GM12878 (cell line): ENCODE data around the gene HYPK. TPM values are rescaled to one million over a fixed set of nuclear protein-coding genes. Genes with fewer than 3 reads are reported as not detected.

Experiments used
- ATAC-seq: fragments of 200-7000 bp; cut with Tn5 transposase; 3 replicates; pipeline ENCODE4 v1.9.1; 2020; ENCODE audit warnings: mild to moderate bottlenecking, moderate library complexity
- BruUV-seq: library from RNA; stranded (reverse); fragments of 400-500 nt; replicated peaks from 2 replicates; lab custom pipeline; 2021; lab: Mats Ljungman, UMichigan
- CTCF ChIA-PET: fragments of 300-600 bp; sonication (Branson Sonifier 250); formaldehyde crosslinking; extraction: SDS; loops from one replicate; lab custom pipeline; 2021; ENCODE audit warnings: inconsistent platforms; lab: Yijun Ruan, JAX
- POLR2A ChIA-PET: fragments of 350-600 bp; formaldehyde crosslinking; extraction: SDS; loops from one replicate; lab custom pipeline; 2021; ENCODE audit warnings: inconsistent platforms; lab: Charles Lee
- RAD21 ChIA-PET: fragments of 300-600 bp; sonication (Branson Sonifier 250); formaldehyde crosslinking; loops from one replicate; lab custom pipeline; 2023; ENCODE audit warnings: antibody characterized with exemption; ENCODE audit not compliant: unreplicated experiment; lab: Charles Lee
- SMC1A ChIA-PET: fragments of 300-600 bp; sonication (Branson Sonifier 250); formaldehyde crosslinking; loops from one replicate; lab custom pipeline; 2023; ENCODE audit not compliant: unreplicated experiment, uncharacterized antibody; lab: Charles Lee
- DNase-seq: peaks from one replicate; pipeline ENCODE4 v3.0.0-alpha.2; 2011; ENCODE audit warnings: low read depth, low spot score
- FAIRE-seq: peaks from 3 replicates; lab custom pipeline; 2011; peaks lifted over from hg19 to GRCh38; lab: Jason Lieb, UNC
- H2AFZ ChIP-seq: 2 replicates; pipeline ENCODE4 v1.6.0; 2011; ENCODE audit warnings: low read depth, low read length, control low read depth; ENCODE audit not compliant: control insufficient read depth
- H3K27ac ChIP-seq: 2 replicates; pipeline ENCODE4 v1.5.1; 2011; ENCODE audit warnings: control low read depth; ENCODE audit not compliant: control insufficient read depth, insufficient read depth
- H3K27me3 ChIP-seq, 2 experiments: replicated peaks in 1 of 2; 2 replicates each; pipeline versions ENCODE4 v1.6.0 to v1.6.1; 2011; ENCODE audit warnings: low read length in 1 of 2; ENCODE audit not compliant: control insufficient read depth in 2 of 2, insufficient read depth in 2 of 2
- H3K36me3 ChIP-seq, 2 experiments: 2 replicates each; pipeline ENCODE4 v1.5.1; 2011; ENCODE audit warnings: low read length in 1 of 2; ENCODE audit not compliant: control insufficient read depth in 2 of 2, insufficient read depth in 2 of 2
- H3K4me1 ChIP-seq: 2 replicates; pipeline ENCODE4 v1.6.1; 2011; ENCODE audit warnings: mild to moderate bottlenecking, low read length, moderate library complexity, mixed read lengths; ENCODE audit not compliant: control insufficient read depth, insufficient read depth
- H3K4me2 ChIP-seq: 2 replicates; pipeline ENCODE4 v1.6.0; 2011; ENCODE audit warnings: control low read depth; ENCODE audit not compliant: control insufficient read depth, insufficient read depth
- H3K4me3 ChIP-seq: fragments of 200-600 bp; sonication (generic); 2 replicates; pipeline ENCODE4 v1.5.1; 2016
- H3K79me2 ChIP-seq: 2 replicates; pipeline ENCODE4 v1.6.0; 2011; ENCODE audit warnings: low read length; ENCODE audit not compliant: control insufficient read depth, insufficient read depth
- H3K9ac ChIP-seq: 2 replicates; pipeline ENCODE4 v1.8.0; 2011; ENCODE audit warnings: low read length, control low read depth, mixed read lengths; ENCODE audit not compliant: control insufficient read depth, insufficient read depth
- H3K9me3 ChIP-seq: replicated peaks from 3 replicates; pipeline ENCODE4 v1.5.1; 2011; ENCODE audit warnings: mild to moderate bottlenecking, low read length; ENCODE audit not compliant: control insufficient read depth, insufficient read depth
- H4K20me1 ChIP-seq: 2 replicates; pipeline ENCODE4 v1.6.0; 2011; ENCODE audit not compliant: control insufficient read depth, insufficient read depth
- BCL11A ChIP-seq: IDR thresholded peaks from 2 replicates; pipeline ENCODE4 v1.6.1; 2011; ENCODE audit warnings: low read depth, low read length
- CBX5 ChIP-seq: sonication (generic); IDR thresholded peaks from 2 replicates; pipeline ENCODE4 v1.6.1; 2016; ENCODE audit warnings: low read depth, moderate library complexity, mild to moderate bottlenecking, inconsistent platforms
- CEBPB ChIP-seq, 2 experiments: fragments of 150-350 bp in 1 of 2; IDR thresholded peaks; 2 replicates each; pipeline ENCODE4 v1.6.1; 2012 to 2014; ENCODE audit warnings: low read depth in 2 of 2, low read length in 2 of 2, borderline replicate concordance in 1 of 2, inconsistent platforms in 1 of 2
- CHD4 ChIP-seq: fragments of 200-600 bp; sonication (generic); IDR thresholded peaks from 2 replicates; pipeline ENCODE4 v1.6.1; 2016; ENCODE audit warnings: mild to moderate bottlenecking
- DPF2 ChIP-seq: fragments of 450-650 bp; IDR thresholded peaks from 2 replicates; pipeline ENCODE4 v1.6.1; 2017; ENCODE audit warnings: mild to moderate bottlenecking
- EGR1 ChIP-seq, 2 experiments: IDR thresholded peaks; 1 replicate in 1 of 2; 2 replicates in 1 of 2; pipeline ENCODE4 v1.6.1; 2011 to 2012; ENCODE audit warnings: low read depth in 2 of 2, low read length in 2 of 2, borderline replicate concordance in 1 of 2, mild to moderate bottlenecking in 1 of 2, moderate library complexity in 1 of 2
- EZH2 ChIP-seq: IDR thresholded peaks from 2 replicates; pipeline ENCODE4 v1.6.1; 2012; ENCODE audit warnings: low read depth, mild to moderate bottlenecking, control low read depth, inconsistent platforms, low read length, borderline replicate concordance; ENCODE audit not compliant: control insufficient read depth
- GATAD2B ChIP-seq: fragments of 450-650 bp; conservative IDR thresholded peaks from 2 replicates; pipeline ENCODE4 v1.6.1; 2017; ENCODE audit warnings: low read depth, mild to moderate bottlenecking, moderate library complexity
- HCFC1 ChIP-seq: fragments of 150-350 bp; IDR thresholded peaks from 2 replicates; pipeline ENCODE4 v1.6.1; 2014; ENCODE audit warnings: low read length
- KDM1A ChIP-seq: fragments of 200-600 bp; sonication (generic); IDR thresholded peaks from 2 replicates; pipeline ENCODE4 v1.6.1; 2016; ENCODE audit warnings: borderline replicate concordance
- MTA2 ChIP-seq: fragments of 450-650 bp; IDR thresholded peaks from 2 replicates; pipeline ENCODE4 v1.6.1; 2016; ENCODE audit warnings: low read depth, mild to moderate bottlenecking, moderate library complexity
- POU2F2 ChIP-seq: IDR thresholded peaks from 3 replicates; pipeline ENCODE4 v1.6.1; 2011; ENCODE audit warnings: low read depth, mild to moderate bottlenecking, low read length, borderline replicate concordance
- RELA ChIP-seq: fragments of 450-650 bp; IDR thresholded peaks from 2 replicates; pipeline ENCODE4 v1.8.0; 2014; ENCODE audit warnings: borderline replicate concordance; ENCODE audit not compliant: partially characterized antibody
- RUNX3 ChIP-seq: IDR thresholded peaks from 2 replicates; pipeline ENCODE4 v1.6.1; 2012; ENCODE audit warnings: low read length, inconsistent platforms
- SMARCA5 ChIP-seq: fragments of 450-650 bp; IDR thresholded peaks from 2 replicates; pipeline ENCODE4 v1.6.1; 2017; ENCODE audit warnings: mild to moderate bottlenecking
- TCF3 ChIP-seq: IDR thresholded peaks from 2 replicates; pipeline ENCODE4 v1.6.1; 2012; ENCODE audit warnings: low read depth, mild to moderate bottlenecking, low read length, borderline replicate concordance; ENCODE audit not compliant: insufficient read depth
- ZZZ3 ChIP-seq: IDR thresholded peaks from 2 replicates; pipeline ENCODE4 v1.6.1; 2011; ENCODE audit warnings: low read depth; ENCODE audit not compliant: control insufficient read depth, insufficient read length
- WGBS: methylation state at CpG from one replicate; pipeline ENCODE4 v1.1.6; 2016; ENCODE audit warnings: low lambda C conversion rate; ENCODE audit not compliant: insufficient replicate concordance, insufficient coverage; ENCODE audit errors: missing lambda C conversion rate; 5-methylcytosine and 5-hydroxymethylcytosine counted together
- in situ Hi-C: fragments of 300-500 bp; cut with MboI; formaldehyde crosslinking; loops from 9 replicates; pipeline ENCODE4 v1.14.3; 2018; ENCODE audit warnings: mixed read lengths
- intact Hi-C: fragments of 100-400 bp; cut with micrococcal nuclease; formaldehyde crosslinking; loops from one replicate; pipeline ENCODE4 v1.14.2; 2022; ENCODE audit not compliant: unreplicated experiment
- polyA plus RNA-seq, 11 experiments: library from polyadenylated mRNA; depleted of rRNA in 4 of 11; unstranded in 6 of 11; stranded (reverse) in 5 of 11; fragments of >200 nt; fragmentation: Nextera tagmentation in 4 of 11; fragmentation: Illumina TruSeq in 1 of 11; extraction: Ambion mirVana in 4 of 11; extraction: Trizol in 1 of 11; gene quantifications; 1 replicate in 1 of 11; 2 replicates in 10 of 11; pipeline versions ENCODE4 v1.2.1 to v1.2.3, GENCODE V29; 2011 to 2016; ENCODE audit warnings: inconsistent platforms in 2 of 11, missing spikeins in 2 of 11, low read depth in 1 of 11
- total RNA-seq, 4 experiments: library from RNA; depleted of rRNA in 3 of 4; stranded (reverse); fragments of >200 nt in 3 of 4; fragmentation: Illumina TruSeq in 1 of 4; extraction: Trizol in 1 of 4; gene quantifications; 2 replicates each; pipeline versions ENCODE4 v1.2.1 to v1.2.3, GENCODE V29; 2013 to 2021
- TF ChIP-seq, protein P1 (sequence below): fragments of 450-650 bp; conservative IDR thresholded peaks from 2 replicates; pipeline ENCODE4 v1.6.1; 2017; ENCODE audit warnings: mild to moderate bottlenecking, moderate library complexity

Gene HYPK
- total and polyA plus RNA-seq, 10 of the 15 experiments (the other 5 are each of a cell fraction or from before 2014, with no cell fraction given) = 8.0 to 38.4 (median 17.5) TPM

DNA sequence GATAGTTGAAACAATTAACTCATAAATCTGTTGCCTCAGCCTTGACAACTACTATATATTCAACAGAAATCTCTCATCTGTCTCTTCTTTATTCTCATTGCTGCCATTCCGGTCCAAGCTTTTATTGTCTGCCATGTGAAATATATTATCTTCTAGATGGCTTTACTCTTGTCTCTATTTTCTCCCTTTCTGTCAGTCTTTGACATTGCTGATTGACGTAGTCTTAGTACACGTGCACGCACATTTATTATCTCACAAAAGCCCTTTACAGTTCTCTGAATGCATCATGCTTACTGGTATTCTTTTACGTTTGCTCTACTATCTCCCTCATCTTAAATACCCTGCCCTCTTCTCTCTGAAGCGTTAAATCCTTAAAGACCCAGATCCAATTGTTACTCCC is 48.5 kb upstream of the HYPK start:
- no peak overlapping the region for H3K27ac ChIP-seq

DNA sequence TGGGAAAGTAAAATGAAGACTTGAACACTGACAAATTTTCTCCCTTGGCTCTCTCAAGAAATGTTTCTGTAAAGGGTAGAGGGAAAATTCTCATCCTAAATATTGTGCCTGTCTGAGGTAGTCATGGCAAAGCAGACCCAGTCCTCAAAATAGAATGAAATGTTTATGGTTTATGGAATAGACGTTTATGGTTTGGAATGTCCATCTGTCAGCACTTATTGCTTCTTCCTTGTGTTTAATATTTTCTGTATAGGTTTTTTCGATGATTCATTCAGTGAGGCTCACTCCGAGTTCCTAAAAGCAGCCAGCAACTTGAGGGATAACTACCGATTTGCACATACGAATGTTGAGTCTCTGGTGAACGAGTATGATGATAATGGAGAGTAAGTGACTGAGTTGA is 37.6 kb upstream of the HYPK start:
- SMC1A ChIA-PET = no interaction called here
- Histone ChIP-seq H3K9me3 (no peaks in the 10 kb centered on the region), H3K4me3 (no peak overlapping the region), H3K4me1 (no peaks in the 10 kb centered on the region), H2AFZ (no peak overlapping the region), H3K27me3 (no peaks in the 10 kb centered on the region), H3K9ac (no peak overlapping the region), H4K20me1 (0 out of 2 replicates have a peak, but pooled peaks cover 2% of the 10 kb centered on the region), H3K27ac (no peak overlapping the region), H3K36me3 (peaks cover 10 to 45% of the 10 kb centered on the region in 2 experiments), H3K4me2 (no peak overlapping the region), H3K79me2 (peaks cover 1% of the 10 kb centered on the region; the same call in 1 of the 2 replicates)
- CTCF ChIA-PET = no interaction called here
- FAIRE-seq (no peak), ATAC-seq (no peak), DNase-seq (no peak)
- no TSS peak for BruUV-seq
- in situ Hi-C loops = no loop called here
- intact Hi-C loops = no loop called here
- WGBS = 81% methylated on average over 6 of the region's 6 CpGs
- RAD21 ChIA-PET = no interaction called here
- POLR2A ChIA-PET = no interaction called here
- TF ChIP-seq HCFC1 (no peak), KDM1A (no peak), RELA (no peak), BCL11A (no peak), CBX5 (no peak), POU2F2 (no peak), RUNX3 (no peak), ZZZ3 (no peak), SMARCA5 (no peak), GATAD2B (no peak), CEBPB (IDR thresholded peaks at IDR 0.05; ENCODE audit: borderline replicate concordance in 1 of 2, low read depth in 2 of 2, low read length in 2 of 2) (no peak), CHD4 (no peak), MTA2 (no peak), EZH2 (no peak), TCF3 (no peak)
- TF ChIP-seq, protein P1, sequence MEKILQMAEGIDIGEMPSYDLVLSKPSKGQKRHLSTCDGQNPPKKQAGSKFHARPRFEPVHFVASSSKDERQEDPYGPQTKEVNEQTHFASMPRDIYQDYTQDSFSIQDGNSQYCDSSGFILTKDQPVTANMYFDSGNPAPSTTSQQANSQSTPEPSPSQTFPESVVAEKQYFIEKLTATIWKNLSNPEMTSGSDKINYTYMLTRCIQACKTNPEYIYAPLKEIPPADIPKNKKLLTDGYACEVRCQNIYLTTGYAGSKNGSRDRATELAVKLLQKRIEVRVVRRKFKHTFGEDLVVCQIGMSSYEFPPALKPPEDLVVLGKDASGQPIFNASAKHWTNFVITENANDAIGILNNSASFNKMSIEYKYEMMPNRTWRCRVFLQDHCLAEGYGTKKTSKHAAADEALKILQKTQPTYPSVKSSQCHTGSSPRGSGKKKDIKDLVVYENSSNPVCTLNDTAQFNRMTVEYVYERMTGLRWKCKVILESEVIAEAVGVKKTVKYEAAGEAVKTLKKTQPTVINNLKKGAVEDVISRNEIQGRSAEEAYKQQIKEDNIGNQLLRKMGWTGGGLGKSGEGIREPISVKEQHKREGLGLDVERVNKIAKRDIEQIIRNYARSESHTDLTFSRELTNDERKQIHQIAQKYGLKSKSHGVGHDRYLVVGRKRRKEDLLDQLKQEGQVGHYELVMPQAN = no peak

More for the DNA sequence above, 48.5 kb upstream of the HYPK start:
- POLR2A ChIA-PET = no interaction called here
- no peak for TF ChIP-seq DPF2
- TF ChIP-seq EGR1 (IDR thresholded peaks at IDR 0.05; ENCODE audit: borderline replicate concordance in 1 of 2, low read depth in 2 of 2, low read length in 2 of 2) = no peak
- H3K36me3 ChIP-seq = peaks cover 2 to 22% of the 10 kb centered on the region in 2 experiments
- DNase-seq = no peak
- H3K9ac ChIP-seq = no peak overlapping the region
- SMC1A ChIA-PET = no interaction called here
- ATAC-seq = no peak
- CTCF ChIA-PET = interaction anchor here (4.9 kb wide), 1 partner anchor 19 kb away, joined by 30 read pairs; no protein-coding TSS in a partner anchor
- H3K4me3 ChIP-seq = peak overlapping the region; percentile 38; the same call in 1 of the 2 replicates
- WGBS = 98% methylated on average over 6 of the region's 6 CpGs
- no peaks in the 10 kb centered on the region for H3K27me3 ChIP-seq
- H3K79me2 ChIP-seq = peaks cover 82% of the 10 kb centered on the region
- peaks cover 13% of the 10 kb centered on the region; the same call in 1 of the 2 replicates for H4K20me1 ChIP-seq
- H3K4me2 ChIP-seq = peak overlapping the region; percentile 54
- TSS peak; percentile 5 for BruUV-seq
- in situ Hi-C loops (loop anchor here (5.0 kb wide), 1 partner anchor 50 kb away; the partner anchor contains the start of genes HYPK and SERINC4), intact Hi-C loops (no loop called here)
- no peaks in the 10 kb centered on the region; the same call in 2 of the 3 replicates for H3K9me3 ChIP-seq
- H3K4me1 ChIP-seq = no peaks in the 10 kb centered on the region
- no peak overlapping the region for H2AFZ ChIP-seq
- no peak for FAIRE-seq
- RAD21 ChIA-PET = no interaction called here
